Measurements from ENCODE around the gene GTF2A2.

GTF2A2 gene

GRCh38 chr15:59596640-59597039 is 60.7 kb downstream of the GTF2A2 start:
- no peak for FAIRE-seq

- no peak for FAIRE-seq
Observed at GRCh38 chr15:59595434-59595915, 61.8 kb downstream of the GTF2A2 start.

- FAIRE-seq = no peak
Observed at GRCh38 chr15:59594991-59595390, 62.3 kb downstream of the GTF2A2 start.

GRCh38 chr15:59594493-59594942 is 62.8 kb downstream of the GTF2A2 start:
- no peak for FAIRE-seq

GRCh38 chr15:59591356-59591755 is 66.0 kb downstream of the GTF2A2 start:
- no peak for FAIRE-seq

GRCh38 chr15:59590027-59590426 is 67.3 kb downstream of the GTF2A2 start:
- FAIRE-seq = no peak
